NCI-H1092 (cell line): Measurements from ENCODE around the gene LUZP1.

Experiments
- DNase-seq: peaks from one replicate; lab custom pipeline; 2025; lab: John Stamatoyannopoulos, UW

LUZP1 gene

GRCh38 chr1:23083714-23084480 lies 84.8 kb downstream of the LUZP1 start:
- DNase-seq: no peak

GRCh38 chr1:23081376-23081775 lies 87.3 kb downstream of the LUZP1 start:
- no peak for DNase-seq

- no peak for DNase-seq
Measured at GRCh38 chr1:23080885-23081284, 87.8 kb downstream of the LUZP1 start.

- no peak for DNase-seq
Measured at GRCh38 chr1:23079025-23079424, 89.6 kb downstream of the LUZP1 start.

GRCh38 chr1:23074012-23074411 lies 94.6 kb downstream of the LUZP1 start:
- DNase-seq: no peak

GRCh38 chr1:23069675-23070074 lies 99.0 kb downstream of the LUZP1 start:
- DNase-seq: no peak

- no peak for DNase-seq
Measured at GRCh38 chr1:23069149-23069548, 99.5 kb downstream of the LUZP1 start.

GRCh38 chr1:23066075-23066474 lies 102.6 kb downstream of the LUZP1 start:
- no peak for DNase-seq

- no peak for DNase-seq
Measured at GRCh38 chr1:23065385-23065784, 103.3 kb downstream of the LUZP1 start.

GRCh38 chr1:23062271-23062670 lies 106.4 kb downstream of the LUZP1 start:
- no peak for DNase-seq

- DNase-seq: no peak
Measured at GRCh38 chr1:23057301-23057700, 111.4 kb downstream of the LUZP1 start.

- no peak for DNase-seq
Measured at GRCh38 chr1:23051290-23051909, 117.3 kb downstream of the LUZP1 start.

- no peak for DNase-seq
Measured at GRCh38 chr1:23050201-23050600, 118.5 kb downstream of the LUZP1 start.

GRCh38 chr1:23044035-23044434 lies 124.6 kb downstream of the LUZP1 start:
- no peak for DNase-seq

- no peak for DNase-seq
Measured at GRCh38 chr1:23040509-23040908, 128.1 kb downstream of the LUZP1 start.

- no peak for DNase-seq
Measured at GRCh38 chr1:23039308-23039826, 129.3 kb downstream of the LUZP1 start.

- no peak for DNase-seq
Measured at GRCh38 chr1:23037081-23037740, 131.4 kb downstream of the LUZP1 start.

- no peak for DNase-seq
Measured at GRCh38 chr1:23035823-23036452, 132.7 kb downstream of the LUZP1 start.
